NCI-H524 treated with DMSO at 0.1 percent for 48 hours (cell line): ENCODE data around the gene CPNE2.

Experiments
- DNase-seq: peaks from one replicate; lab custom pipeline; 2025; lab: John Stamatoyannopoulos, UW

CPNE2 gene

GRCh38 chr16:57194512-57194911 lies 102.1 kb downstream of the CPNE2 start:
- no peak for DNase-seq

- no peak for DNase-seq
These were observed 103.9 kb downstream of the CPNE2 start for GRCh38 chr16:57196286-57196685.

- no peak for DNase-seq
These were observed 104.4 kb downstream of the CPNE2 start for GRCh38 chr16:57196753-57197152.
